HG03565 (cell line): ENCODE results near the gene PABPC1L.
A peak's percentile ranks its signal among the peaks of the same experiment; 100 is the strongest.

Source experiments
- ATAC-seq: cut with Tn5 transposase; IDR thresholded peaks from one replicate; pipeline ENCODE4 v1.9.1; 2021; ENCODE audit warnings: mild to moderate bottlenecking, moderate library complexity; ENCODE audit not compliant: unreplicated experiment

PABPC1L gene

DNA sequence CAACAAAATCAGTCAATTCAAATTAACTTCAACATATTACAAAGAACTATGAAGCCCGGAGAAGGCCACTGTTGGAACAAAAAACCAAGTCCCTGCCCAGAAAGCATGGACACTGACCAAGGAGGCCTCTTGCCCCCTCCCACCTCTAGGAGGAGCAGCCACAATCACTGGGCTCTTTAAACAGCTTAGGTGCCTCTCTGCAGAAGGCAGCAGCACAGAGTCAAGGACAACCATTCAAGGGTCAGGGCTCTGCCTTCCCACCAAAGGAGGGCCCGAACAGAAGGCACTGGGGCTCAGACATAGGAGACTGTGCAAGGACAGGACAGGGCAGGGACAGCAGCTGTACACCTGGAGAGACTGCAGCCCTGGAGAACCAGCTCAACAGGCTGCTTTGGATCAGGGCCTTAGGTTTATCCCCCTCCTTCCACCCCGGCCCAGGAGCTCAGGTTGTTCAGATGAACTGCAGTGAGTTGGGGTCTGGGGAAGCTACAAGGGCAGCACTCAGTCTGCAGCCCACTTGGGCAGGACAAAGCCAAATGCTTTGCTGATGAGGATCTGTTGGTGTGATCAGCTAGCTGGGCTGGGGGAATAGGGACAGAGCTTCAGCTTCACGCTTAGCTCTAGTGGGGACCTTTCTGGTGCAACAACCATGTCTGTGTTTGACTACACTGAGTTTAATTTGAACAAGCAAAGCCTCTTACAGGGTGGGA is 32.6 kb downstream of the PABPC1L start:
- ATAC-seq: no peak

DNA sequence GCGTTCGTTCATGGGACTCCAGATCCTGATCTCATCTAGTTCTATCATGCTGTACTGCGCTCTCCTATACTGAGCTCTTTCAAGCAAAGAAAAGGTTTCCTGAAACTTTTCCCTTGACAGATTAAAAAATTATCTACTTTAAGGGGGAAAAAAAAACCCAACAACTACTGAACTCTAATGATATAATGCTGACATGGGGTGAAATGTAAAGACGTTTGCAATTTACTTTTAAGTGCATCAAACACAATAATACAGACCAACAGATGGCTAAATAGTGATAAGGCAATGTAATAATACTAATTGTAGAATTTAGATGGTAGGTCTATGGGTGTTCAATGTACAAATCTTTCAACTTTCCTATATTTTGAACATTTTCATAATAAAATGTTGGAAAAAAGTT is 34.0 kb downstream of the PABPC1L start:
- no peak for ATAC-seq

DNA sequence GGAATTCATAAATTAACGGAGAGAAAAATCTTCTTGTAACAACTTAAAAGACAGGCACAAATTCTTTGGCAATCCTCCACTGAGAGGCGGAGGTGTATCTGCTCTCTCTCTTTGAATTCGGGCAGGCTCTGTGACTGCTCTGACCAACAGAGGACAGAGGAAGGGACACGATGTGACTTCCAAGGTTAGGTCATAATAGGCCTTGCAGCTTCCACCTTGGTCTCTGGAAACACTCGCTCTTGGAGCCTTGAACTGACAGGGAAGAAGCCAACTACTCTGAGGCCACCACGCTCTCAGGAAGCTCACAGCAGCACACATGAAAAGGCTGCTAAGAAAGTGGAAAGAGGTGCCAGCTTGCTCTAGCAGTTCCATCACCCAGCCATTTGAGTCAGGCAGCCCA is 35.4 kb downstream of the PABPC1L start:
- ATAC-seq: no peak

DNA sequence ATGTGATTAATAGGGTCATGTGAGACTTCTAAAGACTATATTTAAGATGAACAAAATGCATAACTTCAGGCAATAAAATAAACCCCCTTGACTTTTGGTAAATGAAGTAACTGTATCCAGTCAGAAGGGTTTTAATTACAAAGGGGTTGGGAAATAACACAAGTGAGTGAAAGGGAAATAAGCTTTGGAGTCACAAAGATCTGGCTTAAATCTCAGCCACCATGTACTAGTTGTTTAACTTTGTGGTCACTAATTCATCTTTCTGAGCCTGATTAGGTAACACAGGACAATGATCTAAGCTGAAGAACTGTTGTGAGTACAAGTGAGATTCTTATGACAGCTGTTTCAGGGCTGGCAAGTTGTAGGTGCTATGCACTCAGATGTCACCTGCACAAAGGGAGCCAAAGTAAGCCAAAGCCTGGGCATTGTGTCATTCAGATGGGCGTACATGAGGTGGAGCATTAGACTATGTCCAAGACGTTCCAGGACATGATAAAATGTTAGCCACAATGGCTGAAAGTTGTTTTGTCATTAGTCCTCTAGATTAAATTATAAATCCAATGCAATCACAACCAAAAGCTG is 36.5 kb downstream of the PABPC1L start:
- no peak for ATAC-seq

DNA sequence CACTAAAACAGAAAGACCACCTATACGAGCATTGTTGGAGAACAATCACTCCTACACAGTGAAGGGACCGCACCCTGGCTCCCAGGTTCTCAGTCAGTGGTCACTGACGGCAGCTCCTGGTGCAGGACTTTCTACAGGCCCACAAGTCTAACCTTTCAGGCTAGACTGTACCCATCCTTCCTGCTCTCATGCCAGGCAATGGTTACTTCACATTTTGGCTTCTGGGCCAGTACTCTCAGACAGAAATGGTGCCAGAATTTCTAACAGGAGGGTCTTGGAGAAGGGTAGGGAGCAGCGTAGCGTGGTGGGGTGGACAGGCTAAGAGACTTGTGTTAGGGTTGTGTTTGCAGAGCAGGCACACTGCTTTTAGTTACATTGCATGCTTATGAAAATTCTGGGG is 38.2 kb downstream of the PABPC1L start:
- no peak for ATAC-seq

DNA sequence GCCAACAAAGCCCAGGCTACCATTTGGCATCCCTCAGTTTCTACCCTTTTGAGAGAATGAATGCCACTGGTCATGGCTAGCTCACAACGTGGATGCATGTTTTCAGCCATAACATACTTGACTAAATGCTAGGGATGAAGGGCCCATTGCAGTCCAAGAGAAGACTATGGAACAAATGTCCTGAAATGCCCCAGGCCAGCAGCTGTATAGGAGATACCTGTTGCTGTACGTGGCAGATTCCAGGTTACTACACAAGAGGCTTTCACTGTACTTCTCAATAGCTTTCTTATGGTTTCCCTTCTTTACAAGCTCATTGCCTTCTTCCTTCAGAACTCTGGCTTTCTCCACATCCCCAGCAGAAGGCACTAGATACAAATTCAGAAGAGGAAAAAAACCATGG is 38.7 kb downstream of the PABPC1L start:
- ATAC-seq: no peak

DNA sequence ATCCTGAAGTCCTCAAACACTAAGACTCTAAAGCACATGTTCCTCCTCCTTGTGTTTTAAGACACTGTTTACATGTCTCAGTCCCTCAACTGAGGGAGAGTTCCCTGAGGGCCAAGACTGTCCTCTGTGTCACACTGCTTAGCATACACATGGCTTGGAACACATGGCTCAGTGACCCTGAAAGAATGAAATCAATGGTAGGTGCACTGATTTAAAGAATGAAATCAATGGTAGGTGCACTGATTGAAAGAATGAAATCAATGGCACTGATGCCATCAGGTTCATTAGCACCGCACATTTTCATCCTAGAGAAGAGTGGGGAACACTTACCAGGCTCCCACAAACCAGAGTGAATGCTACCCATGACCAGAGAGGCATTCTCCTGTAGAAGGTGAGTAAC is 40.5 kb downstream of the PABPC1L start:
- ATAC-seq: no peak

DNA sequence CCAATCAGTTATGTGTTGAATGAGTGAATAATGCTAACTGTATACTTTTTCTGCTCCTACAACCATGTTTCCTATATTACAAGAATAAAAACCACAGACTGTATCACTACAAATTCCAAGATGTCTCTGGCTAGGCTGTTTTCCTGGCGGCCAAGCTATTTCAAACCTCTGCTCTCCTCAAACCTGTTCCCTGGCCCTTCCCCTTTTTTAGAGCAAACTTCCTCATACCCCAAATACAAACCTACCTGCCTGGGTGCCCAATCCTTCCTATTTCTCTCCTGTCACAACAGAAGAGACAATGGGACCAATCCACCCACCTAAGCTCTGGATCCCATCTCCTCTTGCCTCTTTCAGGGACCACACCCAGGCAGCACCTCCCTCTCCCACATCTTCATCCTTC is 42.9 kb downstream of the PABPC1L start:
- no peak for ATAC-seq

DNA sequence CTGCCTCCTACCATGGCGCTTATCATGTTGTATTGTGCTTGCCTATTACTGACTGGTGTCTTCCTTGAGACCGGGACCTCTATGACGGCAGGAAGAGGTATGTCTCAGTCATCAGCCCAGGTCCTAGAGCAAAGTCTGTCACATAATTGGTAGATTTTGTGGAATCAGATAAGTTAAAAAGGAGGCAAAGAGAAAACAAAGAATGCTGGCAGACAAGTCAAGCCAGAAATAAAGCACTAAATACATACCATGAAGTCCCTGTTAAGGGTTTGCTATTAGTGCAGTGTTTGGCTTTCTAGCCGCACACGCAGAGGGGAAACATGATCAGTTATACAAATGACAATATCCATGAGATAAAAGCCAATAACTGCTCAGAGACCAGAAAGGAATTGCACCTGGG is 44.4 kb downstream of the PABPC1L start:
- ATAC-seq: no peak

DNA sequence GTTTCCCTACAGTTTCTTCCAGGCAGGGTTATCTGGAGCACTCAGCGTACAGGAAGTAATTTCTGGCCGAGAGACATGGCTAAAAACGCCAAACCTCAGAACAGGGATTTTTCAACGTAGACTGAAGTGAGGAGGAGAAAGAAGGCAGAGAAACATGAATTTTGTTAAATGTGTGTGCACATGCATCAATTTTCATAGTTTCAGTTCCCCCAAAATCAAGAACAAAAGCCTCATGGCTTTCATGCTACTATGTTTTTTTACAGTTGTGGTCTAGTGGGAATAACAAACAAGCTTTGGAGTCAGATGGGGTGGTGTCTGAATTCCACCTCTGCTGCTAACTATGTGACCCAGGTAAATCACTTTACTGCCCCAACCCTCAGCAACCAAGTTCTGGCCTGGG is 45.4 kb downstream of the PABPC1L start:
- ATAC-seq: no peak

DNA sequence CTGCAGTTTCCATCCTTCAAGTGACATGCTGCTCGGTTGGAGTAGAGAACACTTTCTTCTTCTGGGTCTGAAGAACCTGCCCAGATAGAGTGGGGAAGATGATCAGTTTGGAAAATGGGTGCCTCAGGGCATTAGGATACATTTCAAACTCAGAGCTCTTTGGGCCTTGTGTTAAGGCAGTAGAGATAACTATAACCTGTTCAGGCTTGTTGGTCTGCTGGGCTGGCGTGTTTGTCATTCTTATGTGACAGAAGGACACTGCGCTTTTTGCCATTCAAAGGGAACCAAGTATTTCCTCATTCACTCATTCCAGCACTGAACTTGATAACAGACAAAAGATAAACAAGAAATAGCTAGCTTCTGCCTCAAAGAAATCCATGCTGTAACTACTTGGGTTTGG is 46.5 kb downstream of the PABPC1L start:
- ATAC-seq: no peak

DNA sequence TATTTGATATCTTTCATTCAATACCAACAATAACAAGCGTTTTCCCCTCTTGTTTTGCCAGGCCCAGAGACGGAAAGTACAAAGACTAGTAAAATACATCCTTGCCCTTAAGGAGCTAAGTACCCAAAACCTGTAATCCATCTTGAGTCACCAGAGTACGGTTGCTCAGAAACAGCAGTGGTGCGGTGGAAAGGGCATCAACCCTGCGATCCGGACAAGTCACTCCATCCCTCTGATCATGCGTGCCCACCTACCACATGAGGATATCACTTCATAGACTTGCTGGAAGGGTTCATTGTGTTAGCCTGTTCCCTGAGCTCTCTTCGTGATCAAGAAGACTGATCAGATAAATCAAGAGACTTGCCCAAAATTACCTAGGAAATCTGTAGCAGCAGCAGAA is 48.4 kb downstream of the PABPC1L start:
- ATAC-seq: no peak

DNA sequence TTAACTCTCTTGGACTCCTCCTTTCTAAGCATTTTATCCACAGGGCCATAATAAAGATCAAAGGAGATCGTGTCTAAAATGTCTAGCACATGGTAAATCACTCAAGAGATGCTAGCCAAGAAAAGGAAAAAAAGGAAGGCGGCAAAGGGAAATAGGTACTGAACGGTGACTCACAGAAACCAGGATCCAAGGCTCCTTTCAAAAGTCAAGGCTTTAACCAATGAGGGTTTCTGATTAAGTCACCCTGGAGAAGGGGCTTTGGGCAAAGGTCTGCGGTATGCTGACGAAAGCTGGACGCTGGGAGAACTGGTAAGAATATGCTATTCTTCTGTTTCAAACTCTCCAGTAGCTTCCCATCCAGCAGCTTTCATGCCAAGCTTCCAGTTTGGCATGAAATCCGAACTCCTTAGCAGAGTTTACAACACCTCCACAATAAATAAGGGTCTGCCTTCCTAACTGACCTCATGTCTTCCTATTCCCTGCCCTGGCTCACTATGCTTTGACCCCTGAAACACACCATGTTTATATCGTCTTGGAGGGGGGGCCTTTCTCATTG is 49.3 kb downstream of the PABPC1L start:
- ATAC-seq: no peak

DNA sequence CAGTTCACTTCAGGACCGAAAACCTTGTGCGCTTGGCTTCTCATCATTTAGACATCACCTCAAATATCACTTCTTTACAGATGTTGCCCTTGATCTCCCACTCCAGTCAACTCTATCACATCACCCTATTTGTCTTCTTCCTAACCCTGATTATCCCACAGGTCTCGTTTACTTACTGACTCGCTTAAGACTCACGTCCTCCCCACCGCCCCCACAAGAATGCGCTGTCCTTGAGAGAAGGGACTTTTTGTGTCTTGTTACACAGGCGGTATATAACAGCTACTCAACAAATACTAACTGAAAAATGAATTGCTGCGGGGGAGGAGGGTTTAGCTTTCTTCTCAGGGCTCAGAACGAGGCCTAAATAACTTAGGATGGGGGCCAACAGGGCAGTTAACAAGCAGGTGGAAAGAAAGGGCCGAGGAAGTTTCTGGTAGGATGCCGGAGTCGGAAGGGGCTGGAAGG is 49.8 kb downstream of the PABPC1L start:
- ATAC-seq: no peak

DNA sequence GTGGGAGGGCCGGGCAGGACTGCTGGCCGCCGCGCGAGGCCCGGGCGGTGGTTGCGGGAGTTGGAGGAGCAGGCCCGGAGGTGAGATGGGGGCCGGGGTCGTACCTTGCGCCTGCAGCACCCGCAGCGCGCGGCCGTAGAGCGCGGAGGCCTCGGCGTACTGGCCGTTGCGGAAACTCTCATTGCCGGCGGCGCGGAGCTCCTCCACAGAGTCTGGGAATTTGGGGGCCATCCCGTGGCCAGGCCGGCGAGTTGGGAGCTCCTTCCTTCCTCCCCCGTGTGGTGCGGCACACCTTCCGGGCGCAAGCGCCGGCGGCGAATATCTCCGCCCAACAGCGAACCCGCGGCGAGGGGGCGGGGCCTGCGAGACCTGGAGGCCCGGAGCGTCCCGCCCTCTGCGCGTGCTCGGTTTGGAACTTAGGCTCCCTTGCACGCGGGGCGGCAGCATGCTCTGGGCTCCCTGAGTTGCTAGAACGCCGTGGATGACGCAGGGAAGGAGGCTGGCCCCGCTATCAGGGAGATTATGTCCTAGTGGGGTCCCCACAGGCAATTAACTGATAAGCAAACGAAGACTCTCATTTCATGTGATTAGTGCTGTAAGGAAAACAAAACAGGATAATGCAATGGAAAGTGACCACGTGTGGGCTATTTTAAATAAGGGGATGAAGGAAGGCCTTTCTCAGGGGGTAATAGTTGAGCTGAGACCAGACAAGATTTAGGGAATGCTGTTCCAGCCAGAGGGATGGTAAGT is 50.4 kb downstream of the PABPC1L start, which contains the start of gene TOMM34:
Gene TOMM34 (minus strand): TSS at position 295 of the 750 bp plus-strand sequence. CDS start 64 bp downstream, at position 231.
- peak; percentile 79 for ATAC-seq

DNA sequence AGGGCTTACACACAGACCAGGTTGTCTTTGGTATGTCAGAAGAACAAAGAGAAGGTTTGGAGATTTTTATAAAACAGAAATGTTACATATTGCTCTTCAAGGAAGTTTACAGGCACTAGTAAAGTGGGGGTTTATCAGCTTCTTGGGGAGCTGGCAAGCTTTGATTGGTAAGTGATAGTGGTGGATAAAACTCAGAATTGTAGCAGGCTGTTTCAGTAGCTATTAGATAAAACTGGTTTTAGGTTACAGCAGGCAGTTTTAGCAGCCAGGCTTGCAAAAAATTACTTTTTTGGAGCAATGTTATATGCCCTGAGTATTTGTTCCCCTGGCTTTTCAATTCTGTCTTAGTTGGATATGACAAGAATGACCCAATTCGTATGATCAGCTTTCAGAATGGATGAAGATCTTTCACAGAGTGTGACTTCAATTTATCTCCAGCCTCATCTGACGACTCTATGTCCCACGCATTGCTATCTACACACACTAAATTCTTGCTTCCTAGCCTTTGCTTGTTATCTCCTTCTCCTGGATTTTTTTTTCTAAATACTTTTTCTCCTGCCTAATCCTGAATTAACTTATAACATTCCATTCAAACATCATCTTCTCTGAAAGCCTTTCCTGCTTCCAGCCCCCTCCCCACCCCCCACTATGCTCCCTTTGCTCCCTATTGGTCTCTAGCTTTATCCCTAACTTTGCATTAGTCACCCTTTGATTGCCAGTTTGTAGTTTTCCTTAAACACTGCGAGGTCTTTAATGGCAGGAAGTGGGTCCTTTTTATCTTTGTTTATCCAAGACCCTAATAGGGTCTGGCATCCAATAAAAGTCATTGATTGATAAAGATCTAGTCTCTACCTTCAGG is 51.4 kb downstream of the PABPC1L start:
- ATAC-seq: no peak

DNA sequence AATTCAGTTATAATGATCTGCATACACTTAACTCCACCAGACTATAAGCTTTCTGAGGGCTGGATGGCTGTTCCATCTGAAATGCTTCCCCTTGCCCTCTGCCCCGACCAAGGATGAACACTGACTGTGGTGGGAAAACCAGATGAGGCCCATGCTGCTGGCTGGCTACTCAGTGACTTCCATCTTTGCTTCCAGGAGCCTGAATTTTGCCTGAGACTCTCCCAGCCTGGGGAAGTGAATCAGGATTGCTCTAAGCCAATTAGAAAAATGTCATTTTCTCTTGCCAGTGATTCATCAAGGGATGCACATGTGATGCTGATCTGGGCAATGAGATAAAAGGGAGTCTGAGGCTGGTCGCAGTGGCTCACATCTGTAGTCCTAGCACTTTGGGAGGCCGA is 52.0 kb downstream of the PABPC1L start:
- no peak for ATAC-seq

DNA sequence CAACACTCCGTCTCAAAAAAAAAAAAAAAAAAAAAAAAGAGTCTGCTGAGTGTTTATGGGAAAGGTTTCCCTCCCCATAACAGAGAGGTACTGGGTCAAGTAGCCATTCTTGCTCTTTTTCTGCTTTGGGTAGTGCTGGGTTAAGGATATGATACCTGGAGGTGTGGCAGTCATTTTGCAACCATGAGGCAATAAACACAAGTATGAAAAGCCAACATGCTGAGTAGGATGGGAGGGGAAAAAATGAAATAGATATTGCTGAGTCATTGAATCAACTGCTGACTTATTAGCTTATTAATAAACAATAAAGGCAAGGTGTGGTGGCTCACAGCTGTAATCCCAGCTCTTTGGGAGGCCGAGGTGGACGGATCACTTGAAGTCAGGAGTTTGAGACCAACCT is 52.6 kb downstream of the PABPC1L start:
- no peak for ATAC-seq

DNA sequence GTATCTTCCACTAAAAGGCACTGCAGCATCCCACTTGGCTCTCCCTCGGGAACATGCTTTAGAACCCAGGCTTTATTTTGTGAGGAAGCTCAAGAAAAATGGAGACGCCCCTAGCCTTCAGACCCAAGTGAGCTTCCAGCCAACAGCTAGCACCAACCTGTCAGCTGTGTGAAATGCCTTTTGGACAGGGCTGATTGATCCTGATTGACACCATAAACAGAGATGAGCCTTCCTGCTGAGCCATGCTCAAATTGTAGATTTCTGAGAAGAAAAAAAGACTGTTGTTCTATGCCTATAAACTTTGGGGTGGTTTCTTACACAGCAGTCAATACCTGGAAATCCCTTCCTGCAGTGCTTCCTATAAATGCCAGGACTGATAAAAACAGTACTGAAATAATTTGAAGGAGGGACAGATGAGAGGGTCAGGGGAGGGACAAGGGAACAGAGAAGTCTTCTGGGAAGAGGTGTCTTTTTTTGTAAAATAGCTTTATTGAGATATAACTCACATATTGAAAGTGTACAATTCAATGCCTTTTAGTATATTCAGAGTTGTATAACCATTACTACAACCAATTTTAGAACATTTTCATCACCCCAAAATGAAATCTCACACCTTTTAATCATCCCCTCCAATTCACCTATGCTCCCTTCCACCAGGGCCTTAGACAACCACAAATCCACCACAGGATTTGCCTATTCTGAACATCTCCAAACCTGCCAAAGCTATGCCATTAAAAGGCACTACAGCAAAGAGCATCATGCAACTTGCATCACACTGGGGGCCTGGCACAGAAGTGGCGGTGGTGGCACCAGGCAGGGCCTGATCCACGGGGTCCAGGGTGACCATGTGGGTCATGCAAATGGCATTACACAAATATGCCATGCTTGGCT is 53.7 kb downstream of the PABPC1L start:
- ATAC-seq: no peak

DNA sequence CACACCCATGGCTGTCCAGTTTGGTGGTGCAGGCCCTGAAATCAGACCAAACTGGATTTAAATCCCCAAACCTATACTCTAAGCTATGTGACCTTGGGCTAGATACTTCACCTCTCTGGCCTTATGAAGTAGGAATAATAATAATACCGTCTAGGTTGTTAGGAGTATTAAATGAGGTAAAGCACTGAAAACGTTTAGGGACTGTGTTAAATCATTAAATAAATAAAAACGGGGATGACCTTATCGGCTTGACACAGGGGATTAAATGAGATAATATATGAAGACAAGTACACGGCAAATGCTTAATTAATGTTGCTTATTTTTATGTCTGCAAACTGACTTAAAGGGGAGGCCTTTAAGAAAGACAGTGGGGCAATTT is 55.8 kb downstream of the PABPC1L start:
- ATAC-seq: no peak
